GM23338 (cell line): ENCODE measurements around the gene ARL11. TPM values are rescaled to one million over a fixed set of nuclear protein-coding genes. Genes with fewer than 3 reads are reported as not detected.

Source experiments
- ATAC-seq: fragments of 200-7000 bp; cut with Tn5 transposase; 3 replicates; pipeline ENCODE4 v1.9.1; 2020
- DNase-seq: peaks from one replicate; pipeline ENCODE4 v3.0.0-alpha.2; 2015; ENCODE audit warnings: low spot score
- H2AFZ ChIP-seq: fragments of 200-600 bp; sonication (generic); 2 replicates; pipeline ENCODE4 v1.8.0; 2016; ENCODE audit warnings: antibody characterized with exemption, mild to moderate bottlenecking, moderate library complexity
- H3F3A ChIP-seq: fragments of 200-600 bp; sonication (generic); replicated peaks from 2 replicates; pipeline ENCODE4 v1.8.0; 2017; ENCODE audit warnings: antibody characterized with exemption, mixed run types, low read depth
- H3K27ac ChIP-seq: fragments of 200-600 bp; sonication (generic); 2 replicates; pipeline ENCODE4 v1.6.1; 2016; ENCODE audit warnings: low read depth
- H3K27me3 ChIP-seq: fragments of 200-600 bp; sonication (generic); 2 replicates; pipeline ENCODE4 v1.8.0; 2016; ENCODE audit warnings: mild to moderate bottlenecking, mixed run types, moderate library complexity; ENCODE audit not compliant: insufficient read depth
- H3K36me3 ChIP-seq: fragments of 200-600 bp; sonication (generic); 2 replicates; pipeline ENCODE4 v1.8.0; 2016; ENCODE audit warnings: mild to moderate bottlenecking; ENCODE audit not compliant: insufficient read depth
- H3K4me1 ChIP-seq: fragments of 200-600 bp; sonication (generic); 2 replicates; pipeline ENCODE4 v1.8.0; 2016; ENCODE audit warnings: mild to moderate bottlenecking, moderate library complexity; ENCODE audit not compliant: insufficient read depth
- H3K4me2 ChIP-seq: fragments of 200-600 bp; sonication (generic); 2 replicates; pipeline ENCODE4 v1.7.1; 2017; ENCODE audit warnings: mixed run types
- H3K4me3 ChIP-seq: fragments of 200-600 bp; sonication (generic); 2 replicates; pipeline ENCODE4 v1.6.1; 2016; ENCODE audit warnings: mixed run types
- H3K79me2 ChIP-seq: fragments of 200-600 bp; sonication (generic); replicated peaks from 2 replicates; pipeline ENCODE4 v1.8.0; 2017; ENCODE audit warnings: mild to moderate bottlenecking; ENCODE audit not compliant: insufficient read depth
- H3K9me2 ChIP-seq: fragments of 200-600 bp; sonication (generic); 2 replicates; pipeline ENCODE4 v1.8.0; 2017; ENCODE audit not compliant: insufficient read depth
- H4K20me1 ChIP-seq: fragments of 200-600 bp; sonication (generic); replicated peaks from 2 replicates; pipeline ENCODE4 v1.8.0; 2017; ENCODE audit warnings: mild to moderate bottlenecking; ENCODE audit not compliant: insufficient read depth
- H3K27ac Mint-ChIP-seq: 2 replicates; pipeline ENCODE4 v1.8.0; 2020; ENCODE audit warnings: inconsistent platforms, mild to moderate bottlenecking, moderate library complexity, mixed read lengths
- H3K27me3 Mint-ChIP-seq: 3 replicates; pipeline ENCODE4 v1.8.0; 2022; ENCODE audit warnings: low read depth, mild to moderate bottlenecking, moderate library complexity, mixed read lengths, inconsistent platforms; ENCODE audit not compliant: insufficient read depth, poor library complexity
- H3K36me3 Mint-ChIP-seq: 3 replicates; pipeline ENCODE4 v1.8.0; 2021; ENCODE audit warnings: low read depth, mild to moderate bottlenecking, inconsistent platforms, moderate library complexity, mixed read lengths
- H3K4me1 Mint-ChIP-seq: 3 replicates; pipeline ENCODE4 v1.8.0; 2020; ENCODE audit warnings: mild to moderate bottlenecking, inconsistent platforms, mixed read lengths
- H3K4me3 Mint-ChIP-seq: 3 replicates; pipeline ENCODE4 v1.8.0; 2021; ENCODE audit warnings: moderate library complexity, mild to moderate bottlenecking, inconsistent platforms, mixed read lengths
- H3K9me3 Mint-ChIP-seq: 3 replicates; pipeline ENCODE4 v1.8.0; 2020; ENCODE audit warnings: moderate library complexity, mild to moderate bottlenecking, inconsistent platforms, mixed read lengths
- CREB1 ChIP-seq: fragments of 250-450 bp; sonication (Bioruptor Pico); IDR thresholded peaks from 2 replicates; pipeline ENCODE4 v1.5.0; 2020; ENCODE audit warnings: low read depth, mild to moderate bottlenecking, moderate library complexity
- CTCF ChIP-seq, 2 experiments: fragments of 200-600 bp in 1 of 2; sonication (generic) in 1 of 2; conservative IDR thresholded peaks; 2 replicates each; pipeline versions ENCODE4 v1.5.1 to v1.6.1; 2016 to 2017; ENCODE audit warnings: antibody characterized with exemption in 2 of 2, low read depth in 2 of 2, mild to moderate bottlenecking in 2 of 2, moderate library complexity in 1 of 2
- EZH2 ChIP-seq: fragments of 200-600 bp; sonication (generic); IDR thresholded peaks from one replicate; pipeline ENCODE4 v1.8.0; 2017; ENCODE audit warnings: antibody characterized with exemption, mild to moderate bottlenecking, low read depth; ENCODE audit not compliant: unreplicated experiment
- EZH2phosphoT487 ChIP-seq: fragments of 200-600 bp; sonication (generic); IDR thresholded peaks from one replicate; pipeline ENCODE4 v1.8.1; 2018; ENCODE audit warnings: antibody characterized with exemption; ENCODE audit not compliant: unreplicated experiment
- JUNB ChIP-seq: IDR thresholded peaks from one replicate; pipeline ENCODE4 v1.6.1; 2016; ENCODE audit warnings: antibody characterized with exemption; ENCODE audit not compliant: unreplicated experiment
- NANOG ChIP-seq: IDR thresholded peaks from 2 replicates; pipeline ENCODE4 v1.6.1; 2016; ENCODE audit warnings: antibody characterized with exemption, borderline replicate concordance
- POLR2AphosphoS5 ChIP-seq: IDR thresholded peaks from 2 replicates; pipeline ENCODE4 v1.6.1; 2016; ENCODE audit warnings: antibody characterized with exemption, low read depth
- STAT1 ChIP-seq: IDR thresholded peaks from one replicate; pipeline ENCODE4 v1.6.1; 2016; ENCODE audit warnings: antibody characterized with exemption; ENCODE audit not compliant: unreplicated experiment
- ZNF114 ChIP-seq: fragments of 250-450 bp; sonication (Bioruptor Pico); IDR thresholded peaks from 2 replicates; pipeline ENCODE4 v1.5.0; 2020; ENCODE audit warnings: mild to moderate bottlenecking, moderate library complexity
- ZNF331 ChIP-seq: fragments of 250-450 bp; sonication (Bioruptor Pico); IDR thresholded peaks from 2 replicates; pipeline ENCODE4 v1.5.0; 2020; ENCODE audit warnings: low read depth, mild to moderate bottlenecking, moderate library complexity
- ZNF462 ChIP-seq: fragments of 250-450 bp; sonication (Bioruptor Pico); IDR thresholded peaks from 2 replicates; pipeline ENCODE4 v1.5.0; 2020; ENCODE audit warnings: mild to moderate bottlenecking, moderate library complexity
- polyA plus RNA-seq: library from polyadenylated mRNA; unstranded; fragments of >200 nt; fragmentation: Nextera tagmentation; extraction: Ambion mirVana; gene quantifications from 2 replicates; pipeline ENCODE4 v1.2.1, GENCODE V29; 2016
- total RNA-seq: library from RNA; depleted of rRNA; stranded (reverse); fragments of >200 nt; shearing (Covaris generic); gene quantifications from 2 replicates; pipeline ENCODE4 v1.2.3, GENCODE V29; 2014
- TF ChIP-seq, protein P1 (sequence below): IDR thresholded peaks from one replicate; pipeline ENCODE4 v1.6.1; 2018; ENCODE audit warnings: antibody characterized with exemption; ENCODE audit not compliant: unreplicated experiment
- TF ChIP-seq, protein P2 (sequence below): IDR thresholded peaks from 2 replicates; pipeline ENCODE4 v1.6.1; 2016; ENCODE audit warnings: antibody characterized with exemption

Gene ARL11
- total and polyA plus RNA-seq, 2 experiments from 2014 or later, result 0.32 to 0.52 TPM

GRCh38 chr13:49586717-49587116 lies 41.6 kb upstream of the ARL11 start:
- H2AFZ ChIP-seq, result peak overlapping the region; percentile 100
- H3K79me2 ChIP-seq, result peaks cover 29% of the 10 kb centered on the region
- Mint-ChIP-seq H3K36me3 (0 out of 3 replicates have a peak, but pooled peaks cover 1% of the 10 kb centered on the region), H3K27ac (no peak overlapping the region), H3K4me3 (peak overlapping the region; percentile 86), H3K9me3 (peaks cover 11% of the 10 kb centered on the region), H3K4me1 (peaks cover 15% of the 10 kb centered on the region; the same call in 2 of the 3 replicates), H3K27me3 (peaks cover 3% of the 10 kb centered on the region)
- peaks cover 9% of the 10 kb centered on the region; the same call in 1 of the 2 replicates for H3K27me3 ChIP-seq
- H3K4me3 ChIP-seq, result peak overlapping the region; percentile 88
- peak overlapping the region; percentile 94 for H3K4me2 ChIP-seq
- H3K9me2 ChIP-seq, result no peaks in the 10 kb centered on the region
- no peak for TF ChIP-seq ZNF114 (CRISPR knock-in tag)
- TF ChIP-seq, protein P1, sequence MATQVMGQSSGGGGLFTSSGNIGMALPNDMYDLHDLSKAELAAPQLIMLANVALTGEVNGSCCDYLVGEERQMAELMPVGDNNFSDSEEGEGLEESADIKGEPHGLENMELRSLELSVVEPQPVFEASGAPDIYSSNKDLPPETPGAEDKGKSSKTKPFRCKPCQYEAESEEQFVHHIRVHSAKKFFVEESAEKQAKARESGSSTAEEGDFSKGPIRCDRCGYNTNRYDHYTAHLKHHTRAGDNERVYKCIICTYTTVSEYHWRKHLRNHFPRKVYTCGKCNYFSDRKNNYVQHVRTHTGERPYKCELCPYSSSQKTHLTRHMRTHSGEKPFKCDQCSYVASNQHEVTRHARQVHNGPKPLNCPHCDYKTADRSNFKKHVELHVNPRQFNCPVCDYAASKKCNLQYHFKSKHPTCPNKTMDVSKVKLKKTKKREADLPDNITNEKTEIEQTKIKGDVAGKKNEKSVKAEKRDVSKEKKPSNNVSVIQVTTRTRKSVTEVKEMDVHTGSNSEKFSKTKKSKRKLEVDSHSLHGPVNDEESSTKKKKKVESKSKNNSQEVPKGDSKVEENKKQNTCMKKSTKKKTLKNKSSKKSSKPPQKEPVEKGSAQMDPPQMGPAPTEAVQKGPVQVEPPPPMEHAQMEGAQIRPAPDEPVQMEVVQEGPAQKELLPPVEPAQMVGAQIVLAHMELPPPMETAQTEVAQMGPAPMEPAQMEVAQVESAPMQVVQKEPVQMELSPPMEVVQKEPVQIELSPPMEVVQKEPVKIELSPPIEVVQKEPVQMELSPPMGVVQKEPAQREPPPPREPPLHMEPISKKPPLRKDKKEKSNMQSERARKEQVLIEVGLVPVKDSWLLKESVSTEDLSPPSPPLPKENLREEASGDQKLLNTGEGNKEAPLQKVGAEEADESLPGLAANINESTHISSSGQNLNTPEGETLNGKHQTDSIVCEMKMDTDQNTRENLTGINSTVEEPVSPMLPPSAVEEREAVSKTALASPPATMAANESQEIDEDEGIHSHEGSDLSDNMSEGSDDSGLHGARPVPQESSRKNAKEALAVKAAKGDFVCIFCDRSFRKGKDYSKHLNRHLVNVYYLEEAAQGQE, result no peak
- TF ChIP-seq CREB1 (CRISPR knock-in tag), result no peak
- no peak for TF ChIP-seq JUNB
- no peak for TF ChIP-seq STAT1
- no peak for TF ChIP-seq POLR2AphosphoS5
- TF ChIP-seq ZNF462 (CRISPR knock-in tag), result no peak
- no peak for TF ChIP-seq ZNF331 (CRISPR knock-in tag)
- TF ChIP-seq, protein P2, sequence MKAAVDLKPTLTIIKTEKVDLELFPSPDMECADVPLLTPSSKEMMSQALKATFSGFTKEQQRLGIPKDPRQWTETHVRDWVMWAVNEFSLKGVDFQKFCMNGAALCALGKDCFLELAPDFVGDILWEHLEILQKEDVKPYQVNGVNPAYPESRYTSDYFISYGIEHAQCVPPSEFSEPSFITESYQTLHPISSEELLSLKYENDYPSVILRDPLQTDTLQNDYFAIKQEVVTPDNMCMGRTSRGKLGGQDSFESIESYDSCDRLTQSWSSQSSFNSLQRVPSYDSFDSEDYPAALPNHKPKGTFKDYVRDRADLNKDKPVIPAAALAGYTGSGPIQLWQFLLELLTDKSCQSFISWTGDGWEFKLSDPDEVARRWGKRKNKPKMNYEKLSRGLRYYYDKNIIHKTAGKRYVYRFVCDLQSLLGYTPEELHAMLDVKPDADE, result no peak
- TF ChIP-seq CTCF (conservative IDR thresholded peaks at IDR 0.05; ENCODE audit: low read depth in 2 of 2), result no peak
- no peak for TF ChIP-seq EZH2
- no peak for TF ChIP-seq NANOG
- no peak for TF ChIP-seq EZH2phosphoT487
- no peaks in the 10 kb centered on the region for H3K36me3 ChIP-seq
- ATAC-seq (no peak), DNase-seq (no peak)
- no peaks in the 10 kb centered on the region; the same call in 1 of the 2 replicates for H4K20me1 ChIP-seq
- 0 out of 2 replicates have a peak, but pooled peaks cover 4% of the 10 kb centered on the region for H3F3A ChIP-seq
- H3K27ac ChIP-seq, result 0 out of 2 replicates have a peak overlapping the region, but pooled peaks have one; percentile 98
- H3K4me1 ChIP-seq, result peaks cover 18% of the 10 kb centered on the region
